HEK293T (cell line): ENCODE results near the gene SEMA5A.

Experiments used
- ARNT ChIP-seq: fragments of 450-650 bp; IDR thresholded peaks from 2 replicates; pipeline ENCODE4 v1.6.1; 2017; ENCODE audit warnings: mild to moderate bottlenecking
- BHLHE40 ChIP-seq: fragments of 450-650 bp; IDR thresholded peaks from 2 replicates; pipeline ENCODE4 v1.6.1; 2016; ENCODE audit warnings: mild to moderate bottlenecking, moderate library complexity, borderline replicate concordance
- CTBP1 ChIP-seq: fragments of 450-650 bp; IDR thresholded peaks from 2 replicates; pipeline ENCODE4 v1.6.1; 2016; ENCODE audit warnings: borderline replicate concordance
- FOXM1 ChIP-seq: fragments of 450-650 bp; IDR thresholded peaks from 2 replicates; pipeline ENCODE4 v1.6.1; 2017; ENCODE audit warnings: mild to moderate bottlenecking, borderline replicate concordance
- HDGF ChIP-seq: fragments of 450-650 bp; IDR thresholded peaks from 2 replicates; pipeline ENCODE4 v1.6.1; 2017; ENCODE audit warnings: antibody characterized with exemption, borderline replicate concordance
- PKNOX1 ChIP-seq: fragments of 450-650 bp; IDR thresholded peaks from 2 replicates; pipeline ENCODE4 v1.6.1; 2016
- ZNF384 ChIP-seq: fragments of 450-650 bp; IDR thresholded peaks from 2 replicates; pipeline ENCODE4 v1.6.1; 2016

- no peak for TF ChIP-seq BHLHE40
- no peak for TF ChIP-seq HDGF
- no peak for TF ChIP-seq ARNT
- TF ChIP-seq PKNOX1 = no peak
- TF ChIP-seq CTBP1 = no peak
- TF ChIP-seq ZNF384 = no peak
- no peak for TF ChIP-seq FOXM1
Observed at GRCh38 chr5:9244417-9244816, 301.5 kb downstream of the SEMA5A start.
